Measurements from ENCODE around the gene ARHGAP4. TPM values are rescaled to one million over a fixed set of nuclear protein-coding genes. Genes with fewer than 3 reads are reported as not detected.

Gene ARHGAP4
- polyA plus RNA-seq, 4 donors: 24.6 to 37.8 (median 27.8) TPM

Other genes with a start within 250 kb of the ARHGAP4 start
- gene SLC6A8, start 238.3 kb downstream of the ARHGAP4 start, polyA plus RNA-seq (ENCODE audit: insufficient read length in 4 of 4): 10 to 100 TPM; 46.6 to 74.1 (median 52.6) TPM
- 100 to 1,000 TPM; 192 to 206 (median 199) TPM for gene BCAP31, start 201.9 kb downstream of the ARHGAP4 start, polyA plus RNA-seq (ENCODE audit: insufficient read length in 4 of 4)
- 1 to 10 TPM; 6.3 to 8.9 (median 7.1) TPM for gene ABCD1, start 201.4 kb downstream of the ARHGAP4 start, polyA plus RNA-seq (ENCODE audit: insufficient read length in 4 of 4)
- gene PLXNB3, start 162.0 kb downstream of the ARHGAP4 start, polyA plus RNA-seq (ENCODE audit: insufficient read length in 4 of 4): 1 to 10 TPM in 3 of 4 donors, under 1 TPM in 1; 0.82 to 2.9 (median 2.1) TPM
- 1 to 10 TPM in 3 of 4 donors, under 1 TPM in 1; 0.90 to 2.0 (median 1.5) TPM for gene SRPK3, start 145.2 kb downstream of the ARHGAP4 start, polyA plus RNA-seq (ENCODE audit: insufficient read length in 4 of 4)
- 10 to 100 TPM; 62.2 to 90.3 (median 72.7) TPM for gene IDH3G, start 131.9 kb downstream of the ARHGAP4 start, polyA plus RNA-seq (ENCODE audit: insufficient read length in 4 of 4)
- 100 to 1,000 TPM; 141 to 189 (median 155) TPM for gene SSR4, start 131.6 kb downstream of the ARHGAP4 start, polyA plus RNA-seq (ENCODE audit: insufficient read length in 4 of 4)
- 10 to 100 TPM in 1 of 4 donors, 1 to 10 TPM in 3; 7.7 to 10.6 (median 8.8) TPM for gene PDZD4, start 95.7 kb downstream of the ARHGAP4 start, polyA plus RNA-seq (ENCODE audit: insufficient read length in 4 of 4)
- gene L1CAM, start 40.1 kb downstream of the ARHGAP4 start, polyA plus RNA-seq (ENCODE audit: insufficient read length in 4 of 4): 10 to 100 TPM; 46.4 to 59.9 (median 47.9) TPM
- gene AVPR2, start 21.6 kb downstream of the ARHGAP4 start, polyA plus RNA-seq (ENCODE audit: insufficient read length in 4 of 4): 1 to 10 TPM; 1.4 to 3.1 (median 2.0) TPM
- gene NAA10, start 8.8 kb upstream of the ARHGAP4 start, polyA plus RNA-seq (ENCODE audit: insufficient read length in 4 of 4): 10 to 100 TPM; 60.2 to 80.1 (median 66.6) TPM
- gene RENBP, start 18.4 kb upstream of the ARHGAP4 start, polyA plus RNA-seq (ENCODE audit: insufficient read length in 4 of 4): 10 to 100 TPM; 16.3 to 27.1 (median 18.8) TPM
- gene HCFC1, start 45.6 kb upstream of the ARHGAP4 start, polyA plus RNA-seq (ENCODE audit: insufficient read length in 4 of 4): 10 to 100 TPM; 41.5 to 44.3 (median 41.9) TPM
- 1 to 10 TPM; 6.9 to 9.6 (median 7.4) TPM for gene TMEM187, start 46.5 kb upstream of the ARHGAP4 start, polyA plus RNA-seq (ENCODE audit: insufficient read length in 4 of 4)
- 10 to 100 TPM; 48.4 to 62.2 (median 51.7) TPM for gene IRAK1, start 93.6 kb upstream of the ARHGAP4 start, polyA plus RNA-seq (ENCODE audit: insufficient read length in 4 of 4)
- 10 to 100 TPM; 30.2 to 36.9 (median 31.6) TPM for gene MECP2, start 171.5 kb upstream of the ARHGAP4 start, polyA plus RNA-seq (ENCODE audit: insufficient read length in 4 of 4)
- not detected for gene OPN1LW, start 218.0 kb upstream of the ARHGAP4 start, polyA plus RNA-seq (ENCODE audit: insufficient read length in 4 of 4)